Activated T-helper 17 cell treated with anti-CD3 and anti-CD28 coated beads, Interleukin-2, amount 50 U/mL, for 72 hours (primary cell): Measurements from ENCODE around the gene B9D1. TPM values are rescaled to one million over a fixed set of nuclear protein-coding genes. Genes with fewer than 3 reads are reported as not detected.

Source experiments
- ATAC-seq: fragments of 150-1000 bp; cut with Tn5 transposase; replicated peaks from 2 replicates; pipeline ENCODE4 v1.10.0; 2021; ENCODE audit warnings: mild to moderate bottlenecking, moderate library complexity
- H3K27ac Mint-ChIP-seq: one replicate; pipeline ENCODE4 v1.8.0; 2022; ENCODE audit warnings: mixed read lengths
- H3K27me3 Mint-ChIP-seq: one replicate; pipeline ENCODE4 v1.8.0; 2022; ENCODE audit warnings: mixed read lengths
- H3K36me3 Mint-ChIP-seq: one replicate; pipeline ENCODE4 v1.8.0; 2022; ENCODE audit warnings: low read depth, mild to moderate bottlenecking, mixed read lengths
- H3K4me1 Mint-ChIP-seq: one replicate; pipeline ENCODE4 v1.8.0; 2022; ENCODE audit warnings: mixed read lengths
- H3K4me3 Mint-ChIP-seq: one replicate; pipeline ENCODE4 v1.8.0; 2022; ENCODE audit warnings: mild to moderate bottlenecking, mixed read lengths
- H3K9me3 Mint-ChIP-seq: one replicate; pipeline ENCODE4 v1.8.0; 2022; ENCODE audit warnings: mixed read lengths
- total RNA-seq, 2 donors: library from RNA; stranded (reverse); gene quantifications; one replicate each; pipeline ENCODE4 v1.2.3, GENCODE V29; 2022

Gene B9D1
- total RNA-seq, 2 donors from 2014 or later = 2.8 to 3.4 TPM

DNA sequence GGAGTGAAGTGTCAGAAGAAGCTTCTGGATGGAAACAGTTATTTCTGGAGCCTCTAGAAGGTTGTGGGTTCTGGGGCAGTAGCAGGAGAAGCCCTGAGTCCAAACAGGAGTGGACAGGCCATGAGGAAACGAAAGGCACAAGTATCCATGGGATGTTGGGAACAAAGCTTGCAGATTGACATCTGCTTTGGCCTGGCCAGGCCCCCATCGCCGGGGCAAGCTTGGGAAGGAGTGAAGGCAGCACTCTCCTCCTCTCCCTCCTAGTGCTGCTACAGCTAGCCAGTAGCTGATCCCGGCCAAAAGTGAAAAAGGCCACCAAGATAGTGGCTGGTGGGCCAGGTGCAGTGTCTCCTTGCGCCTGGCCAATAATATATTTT lies 40.4 kb downstream of the B9D1 start:
- H3K4me1 Mint-ChIP-seq = no peaks in the 10 kb centered on the region
- H3K27me3 Mint-ChIP-seq = peaks cover 5% of the 10 kb centered on the region
- H3K27ac Mint-ChIP-seq = no peak overlapping the region
- no peaks in the 10 kb centered on the region for H3K36me3 Mint-ChIP-seq
- no peak overlapping the region for H3K4me3 Mint-ChIP-seq
- ATAC-seq = no peak
- H3K9me3 Mint-ChIP-seq = no peaks in the 10 kb centered on the region

- Mint-ChIP-seq H3K4me3 (no peak overlapping the region), H3K27me3 (peaks cover 5% of the 10 kb centered on the region), H3K9me3 (no peaks in the 10 kb centered on the region), H3K27ac (no peak overlapping the region), H3K36me3 (no peaks in the 10 kb centered on the region), H3K4me1 (no peaks in the 10 kb centered on the region)
- no peak for ATAC-seq
Measured at GRCh38 chr17:19321481-19322128, 40.9 kb downstream of the B9D1 start.

GRCh38 chr17:19320876-19321275 lies 41.6 kb downstream of the B9D1 start:
- Mint-ChIP-seq H3K27ac (no peak overlapping the region), H3K36me3 (no peaks in the 10 kb centered on the region), H3K4me1 (no peaks in the 10 kb centered on the region), H3K9me3 (no peaks in the 10 kb centered on the region), H3K4me3 (no peak overlapping the region), H3K27me3 (peaks cover 5% of the 10 kb centered on the region)
- no peak for ATAC-seq

- Mint-ChIP-seq H3K27ac (no peak overlapping the region), H3K36me3 (no peaks in the 10 kb centered on the region), H3K27me3 (peaks cover 5% of the 10 kb centered on the region), H3K4me1 (no peaks in the 10 kb centered on the region), H3K4me3 (no peak overlapping the region), H3K9me3 (no peaks in the 10 kb centered on the region)
- ATAC-seq = no peak
Measured at GRCh38 chr17:19319771-19320505, 42.6 kb downstream of the B9D1 start.

DNA sequence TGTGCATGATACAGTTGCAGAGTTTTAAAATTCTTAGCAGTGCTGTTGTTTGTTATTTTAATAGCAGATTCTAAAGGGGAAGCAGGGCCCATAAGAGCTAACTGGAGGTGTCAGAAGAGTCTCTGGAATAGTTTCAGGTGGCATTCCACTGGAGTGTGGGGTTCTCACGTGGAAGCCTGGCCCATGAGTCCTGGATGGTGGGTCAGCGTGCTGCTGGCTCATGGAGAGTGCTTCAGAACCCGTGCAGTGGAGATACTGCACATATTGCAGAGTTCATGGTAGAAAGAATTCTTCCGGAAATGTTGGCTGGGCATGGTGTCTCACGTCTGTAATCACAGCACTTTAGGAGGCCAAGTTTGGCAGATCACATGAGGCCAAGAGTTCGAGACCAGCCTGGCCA lies 43.9 kb downstream of the B9D1 start:
- Mint-ChIP-seq H3K4me1 (no peaks in the 10 kb centered on the region), H3K27me3 (peaks cover 5% of the 10 kb centered on the region), H3K9me3 (no peaks in the 10 kb centered on the region), H3K4me3 (no peak overlapping the region), H3K36me3 (no peaks in the 10 kb centered on the region), H3K27ac (no peak overlapping the region)
- ATAC-seq = no peak

- Mint-ChIP-seq H3K27ac (no peak overlapping the region), H3K27me3 (no peaks in the 10 kb centered on the region)
Measured at GRCh38 chr17:19317359-19318095, 45.0 kb downstream of the B9D1 start.

GRCh38 chr17:19316761-19317358 lies 45.7 kb downstream of the B9D1 start:
- Mint-ChIP-seq H3K4me3 (no peak overlapping the region), H3K4me1 (no peaks in the 10 kb centered on the region), H3K27me3 (no peaks in the 10 kb centered on the region), H3K36me3 (no peaks in the 10 kb centered on the region), H3K9me3 (no peaks in the 10 kb centered on the region), H3K27ac (no peak overlapping the region)
- ATAC-seq = no peak

More at GRCh38 chr17:19317359-19318095, 45.0 kb downstream of the B9D1 start:
- ATAC-seq = no peak
- H3K4me1 Mint-ChIP-seq = no peaks in the 10 kb centered on the region
- no peaks in the 10 kb centered on the region for H3K9me3 Mint-ChIP-seq
- H3K36me3 Mint-ChIP-seq = no peaks in the 10 kb centered on the region
- H3K4me3 Mint-ChIP-seq = no peak overlapping the region

DNA sequence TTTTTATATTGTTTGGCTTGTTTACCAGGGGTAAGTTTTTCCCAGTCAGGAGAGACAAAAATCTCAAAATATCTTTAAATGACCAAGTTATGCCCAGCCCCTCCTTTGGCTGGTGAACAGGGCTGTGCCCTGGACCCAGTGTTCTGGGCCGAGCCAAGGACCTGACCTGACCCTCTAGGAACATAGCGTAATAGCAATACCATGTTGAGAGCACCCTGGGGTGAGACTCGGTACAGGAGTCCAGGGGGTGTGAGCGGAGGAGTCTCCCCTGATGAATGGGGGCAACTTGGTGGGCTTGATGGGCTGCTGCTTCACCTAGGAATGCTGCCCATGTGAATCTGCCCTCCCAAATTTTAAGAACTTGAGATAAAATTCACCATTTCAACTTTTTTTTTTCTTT lies 47.4 kb downstream of the B9D1 start:
- Mint-ChIP-seq H3K27ac (no peak overlapping the region), H3K36me3 (no peaks in the 10 kb centered on the region), H3K27me3 (no peaks in the 10 kb centered on the region), H3K9me3 (no peaks in the 10 kb centered on the region), H3K4me1 (no peaks in the 10 kb centered on the region), H3K4me3 (no peak overlapping the region)
- ATAC-seq = no peak

GRCh38 chr17:19313746-19314651 lies 48.5 kb downstream of the B9D1 start:
- no peaks in the 10 kb centered on the region for H3K36me3 Mint-ChIP-seq
- H3K9me3 Mint-ChIP-seq = no peaks in the 10 kb centered on the region
- no peak overlapping the region for H3K4me3 Mint-ChIP-seq
- no peaks in the 10 kb centered on the region for H3K27me3 Mint-ChIP-seq
- ATAC-seq = no peak
- no peak overlapping the region for H3K27ac Mint-ChIP-seq
- no peaks in the 10 kb centered on the region for H3K4me1 Mint-ChIP-seq

DNA sequence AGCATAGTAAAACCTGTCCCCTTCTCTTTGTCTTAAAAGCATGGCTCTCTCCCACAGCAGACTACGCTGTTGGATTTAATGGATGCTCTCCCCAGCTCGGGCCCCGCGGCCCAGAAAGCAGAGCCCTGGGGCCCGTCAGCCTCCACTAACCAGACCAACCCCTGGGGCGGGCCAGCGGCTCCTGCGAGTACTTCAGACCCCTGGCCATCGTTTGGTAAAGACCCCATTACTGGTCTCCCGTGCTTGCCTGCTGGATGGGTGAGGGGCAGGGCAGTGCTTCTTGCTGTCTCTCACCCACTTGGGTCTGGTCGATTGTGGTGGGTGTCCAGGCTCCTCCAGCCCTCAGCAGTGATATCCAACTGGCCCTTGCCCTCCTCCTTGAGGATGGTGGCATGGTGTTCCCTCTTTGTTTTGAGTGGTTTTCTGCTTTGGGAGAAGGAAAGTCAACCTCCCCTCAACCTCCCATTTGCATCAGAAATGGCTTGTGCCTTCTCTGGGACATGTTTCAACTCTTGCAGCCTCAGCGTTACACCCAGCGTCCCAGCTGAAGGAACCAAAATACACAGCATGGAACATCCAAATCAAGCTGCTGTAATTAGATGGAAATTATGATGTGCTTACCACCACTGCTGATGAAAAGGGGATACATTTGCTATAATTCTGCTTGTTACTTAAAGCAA lies 49.3 kb downstream of the B9D1 start:
- Mint-ChIP-seq H3K4me1 (no peaks in the 10 kb centered on the region), H3K27ac (no peak overlapping the region), H3K4me3 (no peak overlapping the region), H3K36me3 (no peaks in the 10 kb centered on the region), H3K27me3 (peaks cover 3% of the 10 kb centered on the region), H3K9me3 (no peaks in the 10 kb centered on the region)
- ATAC-seq = no peak

DNA sequence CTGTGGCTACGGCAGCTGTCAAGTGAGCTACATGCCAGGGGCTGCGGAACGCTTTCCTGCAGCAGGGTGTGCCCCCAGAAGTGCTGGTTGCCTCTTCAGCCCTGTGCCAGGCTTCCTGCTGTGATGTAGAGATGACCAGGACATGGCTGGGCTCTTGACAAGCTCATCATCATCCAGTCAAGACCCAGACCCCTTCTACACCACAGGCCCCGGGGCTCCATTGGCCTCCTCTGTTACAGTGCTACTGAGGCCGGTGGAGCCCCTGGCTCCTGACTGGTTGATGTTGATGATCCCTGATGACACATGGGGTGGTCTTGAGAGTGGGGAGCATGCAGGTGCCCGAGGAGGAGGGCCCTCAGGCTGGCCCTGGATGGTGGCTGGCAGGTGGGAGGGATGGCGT lies 50.1 kb downstream of the B9D1 start:
- Mint-ChIP-seq H3K4me3 (no peak overlapping the region), H3K27ac (no peak overlapping the region)

DNA sequence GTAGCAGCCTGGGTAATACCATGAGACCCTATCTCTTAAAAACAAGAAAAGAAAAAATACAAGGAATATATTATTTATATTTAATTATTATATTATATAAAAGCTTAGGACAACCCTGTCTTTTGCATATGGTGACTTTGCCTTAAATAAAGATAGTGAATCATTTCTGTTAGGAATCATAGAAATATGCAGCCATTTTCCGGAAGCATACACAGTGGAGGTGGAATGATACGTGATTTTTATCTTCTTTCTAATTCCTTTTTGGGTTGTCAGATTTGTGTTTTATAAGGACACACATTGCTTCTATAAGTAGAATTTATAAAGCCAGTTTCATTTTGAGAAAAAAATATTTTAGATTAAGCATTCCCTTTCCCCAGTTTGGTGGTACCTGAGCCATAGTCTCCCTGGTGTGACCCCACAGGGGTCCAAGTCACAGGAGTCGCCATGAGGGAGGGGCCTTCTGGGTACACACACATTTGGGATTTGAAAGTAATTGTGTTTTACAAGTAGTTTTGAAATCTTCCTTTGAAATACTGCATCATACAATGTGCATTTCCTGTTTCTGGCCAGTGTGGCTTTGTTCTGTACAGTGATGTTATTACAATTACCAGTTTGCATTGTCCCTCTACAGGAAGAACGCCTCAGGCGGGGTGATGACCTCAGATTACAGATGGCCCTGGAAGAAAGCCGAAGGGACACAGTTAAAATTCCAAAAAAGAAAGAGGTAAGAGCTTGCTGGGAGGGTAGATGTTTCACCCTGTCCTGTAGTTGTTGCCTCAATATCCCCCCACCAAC lies 50.9 kb downstream of the B9D1 start:
- Mint-ChIP-seq H3K4me3 (no peak overlapping the region), H3K27ac (no peak overlapping the region)

More for the DNA sequence above, 50.1 kb downstream of the B9D1 start:
- Mint-ChIP-seq H3K9me3 (no peaks in the 10 kb centered on the region), H3K4me1 (peaks cover 4% of the 10 kb centered on the region), H3K27me3 (peaks cover 7% of the 10 kb centered on the region), H3K36me3 (no peaks in the 10 kb centered on the region)
- ATAC-seq = no peak

DNA sequence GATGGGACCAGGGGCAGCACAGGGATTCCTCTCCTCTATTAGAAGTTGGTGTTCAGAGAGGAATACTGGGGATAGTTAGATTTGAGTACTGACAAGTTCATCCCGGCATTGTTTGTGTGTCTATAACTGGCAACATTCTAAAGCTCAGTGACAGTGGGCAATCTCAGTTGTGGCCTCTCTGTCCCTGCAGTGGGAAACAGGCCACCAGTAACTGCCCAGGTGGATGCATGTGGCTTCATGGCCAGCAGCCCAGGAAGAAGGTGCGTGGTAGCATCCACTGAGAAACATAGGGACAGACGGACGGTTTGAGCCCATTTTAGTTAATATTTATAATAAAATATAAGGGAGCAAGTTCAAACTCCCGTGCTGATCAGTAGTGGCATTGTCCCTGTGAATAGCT lies 51.5 kb downstream of the B9D1 start:
- no peak overlapping the region for H3K27ac Mint-ChIP-seq

More for the DNA sequence above, 50.9 kb downstream of the B9D1 start:
- no peaks in the 10 kb centered on the region for H3K36me3 Mint-ChIP-seq
- peaks cover 7% of the 10 kb centered on the region for H3K4me1 Mint-ChIP-seq
- peaks cover 10% of the 10 kb centered on the region for H3K27me3 Mint-ChIP-seq
- ATAC-seq = no peak
- no peaks in the 10 kb centered on the region for H3K9me3 Mint-ChIP-seq

More for the DNA sequence above, 51.5 kb downstream of the B9D1 start:
- H3K27me3 Mint-ChIP-seq = peaks cover 15% of the 10 kb centered on the region
- H3K4me1 Mint-ChIP-seq = peaks cover 13% of the 10 kb centered on the region
- ATAC-seq = no peak
- H3K4me3 Mint-ChIP-seq = no peak overlapping the region
- H3K36me3 Mint-ChIP-seq = no peaks in the 10 kb centered on the region
- no peaks in the 10 kb centered on the region for H3K9me3 Mint-ChIP-seq
